Stimulated activated CD4-positive, alpha-beta T cell treated with anti-CD3 and anti-CD28 coated beads, Interleukin-4, amount 100 ng/mL, for 48 hours (primary cell): Measurements from ENCODE around the gene THRAP3.

Experiments
- DNase-seq, 2 donors: peaks; one replicate each; pipeline ENCODE4 v3.0.0-alpha.2; 2020; ENCODE audit warnings: low read depth in 2 of 2

THRAP3 gene

DNA sequence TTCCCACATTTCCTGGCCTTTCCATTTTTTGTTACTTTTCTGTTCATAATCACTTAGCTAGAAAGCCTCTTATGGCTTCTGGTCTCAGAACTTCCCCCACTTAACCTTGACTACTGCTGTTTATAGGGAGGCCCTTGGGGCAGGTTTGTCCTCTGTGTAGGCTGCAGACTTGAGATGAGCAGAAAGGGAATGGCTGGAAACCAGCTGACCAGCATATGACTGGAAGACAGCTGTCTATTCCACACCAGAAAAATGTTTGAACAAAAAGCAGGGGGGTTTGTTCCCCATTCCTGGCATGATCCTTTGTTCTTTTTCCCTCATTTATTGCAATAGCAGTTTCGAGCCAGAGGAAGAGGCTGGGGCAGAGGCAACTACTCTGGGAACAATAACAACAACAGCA is 77.0 kb downstream of the THRAP3 start:
- DNase-seq: no peak

DNA sequence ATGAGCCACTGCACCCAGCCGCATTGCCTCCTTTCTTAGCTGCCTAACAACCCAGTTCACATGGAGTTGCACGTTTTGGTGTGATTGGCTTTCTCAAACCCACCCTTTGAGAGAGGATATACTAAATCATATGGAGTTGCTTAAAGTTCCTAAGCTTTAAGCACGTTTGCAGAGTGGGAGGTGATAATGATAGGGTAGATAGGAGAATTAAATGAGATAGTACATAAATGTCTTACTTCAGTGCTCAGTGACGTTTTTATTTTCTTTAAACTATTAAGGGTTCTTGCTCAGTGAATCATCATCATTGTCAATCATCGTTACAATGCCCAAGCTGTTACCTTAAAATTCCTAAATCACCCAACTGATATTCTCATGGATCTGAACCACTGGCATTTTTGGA is 79.0 kb downstream of the THRAP3 start:
- DNase-seq: no peak

DNA sequence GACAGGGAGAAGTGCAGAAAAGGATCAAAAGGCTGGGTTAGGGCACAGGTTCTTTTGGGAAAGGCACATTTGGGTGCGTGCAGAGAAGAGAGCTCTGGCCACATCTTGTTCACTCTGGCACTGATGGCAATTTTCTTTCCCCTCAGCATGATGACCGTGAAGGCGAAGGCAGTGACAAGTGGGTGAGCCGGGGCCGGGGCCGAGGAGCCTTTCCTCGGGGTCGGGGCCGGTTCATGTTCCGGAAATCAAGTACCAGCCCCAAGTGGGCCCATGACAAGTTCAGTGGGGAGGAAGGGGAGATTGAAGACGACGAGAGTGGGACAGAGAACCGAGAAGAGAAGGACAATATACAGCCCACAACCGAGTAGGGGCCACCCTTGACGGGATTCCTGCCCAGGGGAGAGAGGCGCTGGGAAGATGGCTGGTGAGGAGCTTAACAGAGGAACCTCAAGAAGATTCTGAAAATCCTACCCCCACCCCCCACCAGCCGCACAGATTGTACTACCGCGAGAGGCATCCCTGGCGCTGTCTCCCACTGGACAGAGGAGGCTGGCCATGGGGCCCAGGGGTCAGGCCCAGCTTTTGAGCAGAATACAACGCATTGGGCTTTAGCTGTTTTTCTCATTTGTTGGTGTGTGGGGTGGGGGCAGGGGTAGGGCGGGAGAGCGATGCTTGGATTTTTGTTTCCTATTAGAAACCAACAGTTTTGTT is 79.6 kb downstream of the THRAP3 start:
- no peak for DNase-seq

DNA sequence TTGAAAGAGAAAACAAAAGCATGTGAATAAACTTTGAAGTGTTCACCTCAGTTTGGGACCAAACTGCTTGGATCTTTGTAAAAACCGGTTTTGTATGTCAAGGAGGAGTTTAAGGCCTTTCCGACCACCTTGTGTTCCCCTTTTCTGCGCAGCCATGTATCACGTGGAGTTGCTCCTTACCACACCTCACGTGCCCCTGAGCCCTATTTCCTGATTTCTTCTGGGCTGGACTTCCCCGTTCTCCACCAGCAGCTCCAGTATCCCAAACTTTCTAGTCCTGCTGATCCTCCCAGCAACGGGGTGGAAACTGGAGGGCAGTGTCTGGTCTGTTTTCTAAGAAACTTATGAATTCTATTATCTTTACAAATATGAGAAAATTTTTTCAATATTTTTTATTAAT is 80.3 kb downstream of the THRAP3 start:
- no peak for DNase-seq

DNA sequence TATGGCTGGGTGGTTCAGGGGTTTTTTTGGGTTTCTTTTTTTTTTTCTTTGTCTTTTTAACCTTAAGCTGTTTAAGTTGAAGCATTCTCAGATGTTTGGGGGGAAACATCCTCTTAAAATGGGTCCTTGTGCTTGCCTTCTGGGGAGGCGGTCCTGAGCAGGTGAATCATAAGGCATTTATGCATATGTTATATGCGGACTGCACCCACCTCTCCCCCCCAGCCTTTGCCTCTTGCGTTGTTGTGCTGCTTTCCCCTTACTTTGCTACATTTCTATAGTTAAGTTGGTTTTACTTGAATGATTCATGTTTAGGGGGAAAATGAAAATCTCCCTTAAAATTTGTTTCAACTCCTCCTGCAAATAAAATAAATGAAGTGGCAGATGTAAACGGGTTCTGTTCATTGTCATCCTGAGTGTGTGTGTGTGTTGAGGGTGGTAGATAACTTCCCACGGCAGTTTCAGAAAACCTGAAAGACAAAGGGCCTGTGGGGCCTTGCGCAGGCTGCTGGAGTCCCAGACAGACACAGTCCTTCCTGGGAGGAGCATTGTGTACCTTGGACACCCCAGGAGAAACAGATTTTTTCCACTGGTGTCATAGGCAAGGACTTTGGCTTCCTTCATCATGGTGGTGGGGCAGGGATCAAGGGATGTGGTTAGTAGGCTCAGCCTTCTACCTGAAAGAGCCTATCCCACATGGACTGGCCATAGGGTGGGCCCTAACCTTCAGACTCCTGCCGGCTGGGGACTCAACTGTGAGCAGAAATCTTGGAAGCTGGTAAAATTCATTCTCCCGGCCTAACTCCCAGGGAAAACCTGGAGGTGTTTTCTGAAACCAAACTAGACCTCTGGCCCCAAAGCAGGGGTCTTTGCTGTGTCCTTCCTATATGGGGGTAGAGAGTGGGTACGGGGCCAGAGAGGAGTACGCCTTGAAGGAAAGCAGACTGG is 81.0 kb downstream of the THRAP3 start:
- no peak for DNase-seq

DNA sequence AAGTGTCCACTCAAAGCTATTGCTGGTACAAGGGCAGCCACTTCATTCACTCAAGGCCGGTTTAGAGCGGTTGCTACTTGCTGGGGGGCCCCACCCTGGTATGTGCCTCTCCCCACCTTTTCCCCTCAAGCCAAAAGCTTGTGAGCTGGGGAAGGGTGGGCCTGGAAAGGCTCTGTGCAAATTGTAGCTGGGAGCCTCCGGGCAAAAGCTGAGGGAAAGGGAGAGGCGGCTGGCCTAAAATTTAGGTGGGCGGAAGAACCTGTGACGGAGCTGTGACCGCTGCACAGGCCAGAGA is 81.6 kb downstream of the THRAP3 start:
- no peak for DNase-seq

DNA sequence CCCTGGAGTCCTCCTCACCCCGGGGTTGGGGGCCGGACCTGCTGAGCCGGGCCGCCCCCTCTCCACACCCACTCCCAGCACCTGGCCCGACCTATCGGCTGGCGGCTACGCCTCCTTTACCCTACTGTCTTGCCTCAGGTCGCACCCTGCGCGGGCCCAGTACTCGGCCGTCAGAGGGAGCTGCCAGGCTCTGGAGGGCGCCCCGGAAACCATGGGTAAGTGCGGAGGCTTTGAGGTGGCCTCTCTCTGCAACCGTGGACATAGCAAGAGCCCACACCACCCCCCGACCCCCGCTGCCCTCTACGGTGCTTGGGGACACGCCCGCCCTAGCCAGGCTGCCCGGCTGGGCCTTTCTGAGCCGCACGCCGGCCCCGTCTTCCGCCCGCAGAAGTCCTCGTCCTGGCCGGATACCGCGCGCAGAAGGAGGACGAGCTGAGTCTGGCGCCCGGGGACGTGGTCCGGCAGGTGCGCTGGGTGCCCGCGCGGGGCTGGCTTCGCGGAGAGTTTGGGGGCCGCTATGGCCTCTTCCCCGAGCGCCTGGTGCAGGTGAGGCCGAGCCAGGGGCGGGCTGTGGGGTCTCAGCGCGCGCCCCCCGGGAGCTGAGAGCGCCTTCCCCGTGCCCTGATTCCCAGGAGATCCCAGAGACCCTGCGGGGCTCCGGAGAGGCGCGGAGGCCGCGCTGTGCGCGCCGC is 82.1 kb downstream of the THRAP3 start, which contains the start of gene SH3D21:
Gene SH3D21, plus strand, starts transcription at position 159 of the 692 bp plus-strand sequence. Its CDS starts 53 bp downstream, at position 212.
- no peak for DNase-seq

DNA sequence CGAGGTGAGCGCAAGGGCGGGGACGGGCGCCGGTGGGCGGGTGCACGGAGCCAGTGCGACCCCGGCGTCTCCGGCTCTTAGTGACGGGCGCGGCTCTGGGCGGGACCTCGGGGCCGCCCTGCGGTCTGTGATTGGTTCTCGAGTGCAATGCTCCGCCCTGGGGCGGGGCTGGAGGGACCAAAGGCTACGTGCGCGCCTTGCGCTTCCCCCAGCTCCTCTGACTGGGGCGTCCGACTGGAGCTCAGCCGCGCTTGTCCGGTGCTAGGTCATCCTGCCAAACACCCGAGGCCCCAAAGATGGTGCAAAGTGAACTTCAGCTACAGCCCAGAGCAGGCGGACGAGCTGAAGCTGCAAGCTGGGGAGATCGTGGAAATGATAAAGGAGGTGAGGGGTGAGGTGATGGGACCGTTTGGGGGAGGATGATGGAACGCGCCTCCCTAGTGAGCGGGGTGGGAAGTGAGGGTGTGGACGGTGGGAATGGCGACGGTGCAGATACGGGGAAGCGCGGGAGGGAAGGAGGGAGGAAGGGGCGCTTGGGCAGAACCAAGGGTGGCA is 82.7 kb downstream of the THRAP3 start:
- DNase-seq: peak; percentile 86 to 91

DNA sequence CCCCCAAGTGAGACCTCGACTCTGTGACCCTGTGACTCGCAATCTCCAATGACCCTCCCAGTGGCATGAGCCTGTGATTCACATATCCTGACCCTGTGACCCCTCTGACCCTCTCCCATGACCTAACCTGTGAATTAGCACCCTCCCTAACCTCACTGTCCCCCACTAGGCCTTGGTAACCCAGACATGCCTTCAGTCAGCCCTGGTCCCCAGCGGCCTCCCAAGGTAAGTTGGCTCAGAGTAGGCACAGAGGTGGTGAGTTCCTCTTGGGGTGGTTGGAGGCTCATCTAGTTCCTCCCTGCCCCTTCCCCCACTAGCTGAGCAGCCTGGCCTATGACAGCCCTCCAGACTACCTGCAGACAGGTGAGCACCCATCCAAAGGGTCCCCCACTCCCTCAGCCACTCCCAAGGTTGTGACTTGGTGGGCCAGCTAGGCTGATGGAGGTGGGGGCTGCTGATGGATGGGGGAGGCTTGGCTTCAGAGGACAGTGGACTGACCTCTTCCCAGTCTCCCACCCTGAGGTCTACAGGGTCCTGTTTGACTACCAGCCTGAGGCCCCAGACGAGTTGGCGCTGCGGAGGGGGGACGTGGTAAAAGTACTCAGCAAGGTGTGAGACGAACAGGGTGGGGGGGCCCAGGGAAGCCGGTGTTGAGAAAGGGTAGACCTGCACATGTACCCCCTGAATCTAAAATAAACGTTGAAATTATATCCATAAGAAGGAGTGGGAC is 83.5 kb downstream of the THRAP3 start:
- DNase-seq: no peak

DNA sequence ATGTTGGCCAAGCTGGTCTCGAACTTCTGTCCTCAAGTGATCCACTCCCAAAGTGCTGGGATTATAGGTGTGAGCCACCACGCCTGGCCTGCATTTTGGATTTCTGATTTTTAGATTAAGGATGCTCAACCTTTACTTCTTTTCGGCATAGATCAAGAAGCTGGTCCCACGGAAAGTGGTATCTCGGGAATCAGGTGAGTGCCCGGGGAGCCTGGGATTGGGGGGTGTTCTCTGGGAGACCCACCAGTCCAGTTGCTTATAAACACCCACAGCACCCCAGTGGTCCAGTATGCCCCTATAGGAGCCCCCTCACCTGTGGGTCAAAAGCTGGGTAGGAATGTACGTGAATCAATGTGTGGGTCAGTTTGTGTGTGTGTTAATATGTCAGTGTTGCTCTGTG is 85.2 kb downstream of the THRAP3 start:
- no peak for DNase-seq

DNA sequence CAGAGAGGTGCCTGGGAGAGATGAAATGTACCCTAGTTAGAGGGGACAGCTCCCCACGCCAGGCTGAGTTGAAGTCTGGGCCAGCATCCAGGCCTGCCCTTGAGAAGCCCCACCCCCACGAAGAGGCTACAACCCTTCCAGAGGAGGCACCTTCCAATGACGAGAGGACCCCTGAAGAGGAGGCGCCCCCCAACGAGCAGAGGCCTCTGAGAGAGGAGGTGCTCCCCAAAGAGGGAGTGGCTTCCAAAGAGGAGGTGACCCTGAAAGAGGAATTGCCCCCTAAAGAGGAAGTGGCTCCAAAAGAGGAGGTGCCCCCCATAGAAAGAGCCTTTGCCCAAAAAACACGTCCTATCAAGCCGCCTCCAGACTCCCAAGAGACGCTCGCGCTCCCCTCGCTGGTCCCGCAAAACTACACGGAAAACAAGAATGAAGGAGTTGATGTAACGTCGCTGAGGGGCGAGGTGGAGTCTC is 96.1 kb downstream of the THRAP3 start:
- no peak for DNase-seq

DNA sequence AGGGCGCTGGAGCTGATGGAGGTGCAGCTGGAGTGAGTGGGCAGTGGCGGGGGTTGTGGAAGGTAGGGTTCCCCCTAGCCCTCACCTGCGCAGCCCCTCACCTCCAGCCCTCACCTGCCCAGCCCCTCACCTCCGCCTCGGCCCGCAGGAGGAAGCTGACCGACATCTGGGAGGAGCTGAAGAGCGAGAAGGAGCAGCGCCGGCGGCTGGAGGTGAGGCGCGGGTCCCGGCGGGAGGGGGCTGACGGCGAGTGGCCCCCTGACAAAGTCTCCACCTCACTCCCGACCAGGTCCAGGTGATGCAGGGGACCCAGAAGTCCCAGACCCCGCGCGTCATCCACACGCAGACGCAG is 96.5 kb downstream of the THRAP3 start:
- no peak for DNase-seq

DNA sequence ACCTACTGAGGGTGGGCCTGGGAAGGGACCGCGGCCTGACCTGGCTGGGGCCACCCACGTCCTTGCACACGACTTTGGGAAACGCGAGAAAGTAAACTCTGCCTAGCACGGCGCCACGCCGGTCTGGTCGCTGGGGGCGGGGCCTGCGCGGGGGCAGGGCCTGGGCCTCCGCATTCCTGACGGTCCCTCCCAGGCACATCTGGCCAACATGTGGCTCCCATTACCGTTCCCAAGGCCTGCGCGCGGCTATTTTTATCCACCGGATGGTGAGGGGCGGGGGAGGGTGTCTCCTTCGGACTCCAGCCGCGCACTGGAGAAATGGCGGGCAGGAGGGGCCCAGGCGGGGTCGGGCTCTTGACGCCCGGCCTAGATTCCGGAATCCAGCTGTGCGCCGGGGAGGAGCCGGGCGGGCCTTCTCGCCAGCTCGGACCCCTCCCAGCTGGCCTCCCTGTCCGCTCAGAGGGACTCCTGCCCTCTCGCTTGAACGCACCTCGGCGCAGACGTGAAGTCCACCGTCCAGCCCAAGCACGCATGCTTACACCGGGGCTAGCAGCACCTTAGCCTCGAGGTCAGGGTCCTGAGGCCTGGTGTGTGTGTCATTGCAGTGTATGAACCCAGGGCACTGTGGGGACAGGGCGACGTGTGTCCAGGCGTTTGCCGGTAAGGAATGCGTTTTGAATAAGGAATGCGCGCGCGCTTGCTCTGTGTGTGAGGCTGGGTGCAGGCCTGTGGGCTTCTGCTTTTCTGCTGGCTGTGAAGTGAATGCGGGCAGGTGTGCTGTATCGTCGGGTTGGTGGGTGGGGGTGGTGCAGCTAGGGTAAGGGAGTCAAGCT is 97.1 kb downstream of the THRAP3 start:
- DNase-seq: no peak

DNA sequence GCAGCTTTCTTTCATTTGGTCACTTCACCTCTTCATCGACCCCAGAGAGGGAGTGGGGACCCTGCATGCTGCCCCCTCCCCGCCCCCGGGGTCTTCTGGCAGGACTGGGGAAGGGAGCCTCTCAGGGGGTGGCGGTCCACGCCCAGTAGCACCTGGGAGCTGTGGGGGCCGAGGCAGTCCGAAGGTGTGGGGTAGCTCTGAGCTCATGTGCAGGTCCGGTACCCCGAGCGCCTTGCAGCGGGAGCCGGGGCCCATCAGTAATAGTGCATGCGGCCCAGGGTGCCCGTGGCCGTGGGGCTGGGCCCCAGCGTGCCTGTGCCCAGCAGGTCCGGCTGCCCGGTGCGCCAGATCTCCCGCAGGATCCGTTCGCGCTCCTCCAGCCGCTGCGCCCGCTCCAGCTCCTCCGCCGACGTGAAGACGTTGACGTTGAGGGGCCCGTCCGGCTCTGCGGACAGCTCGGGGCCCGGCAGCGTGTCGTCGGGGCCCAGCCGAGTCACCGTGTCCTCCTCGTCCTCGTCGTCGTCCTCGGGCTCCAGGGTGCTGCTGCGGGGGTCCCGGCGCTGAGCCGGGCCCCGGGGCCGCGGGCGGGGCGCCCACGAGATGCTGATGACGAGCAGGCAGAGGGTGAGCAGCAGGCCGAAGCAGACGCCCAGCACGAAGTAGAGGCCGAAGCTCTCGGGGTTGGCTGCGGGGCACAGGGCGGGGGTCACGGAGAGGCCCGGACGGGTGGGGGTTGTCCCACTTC is 98.0 kb downstream of the THRAP3 start:
- no peak for DNase-seq

DNA sequence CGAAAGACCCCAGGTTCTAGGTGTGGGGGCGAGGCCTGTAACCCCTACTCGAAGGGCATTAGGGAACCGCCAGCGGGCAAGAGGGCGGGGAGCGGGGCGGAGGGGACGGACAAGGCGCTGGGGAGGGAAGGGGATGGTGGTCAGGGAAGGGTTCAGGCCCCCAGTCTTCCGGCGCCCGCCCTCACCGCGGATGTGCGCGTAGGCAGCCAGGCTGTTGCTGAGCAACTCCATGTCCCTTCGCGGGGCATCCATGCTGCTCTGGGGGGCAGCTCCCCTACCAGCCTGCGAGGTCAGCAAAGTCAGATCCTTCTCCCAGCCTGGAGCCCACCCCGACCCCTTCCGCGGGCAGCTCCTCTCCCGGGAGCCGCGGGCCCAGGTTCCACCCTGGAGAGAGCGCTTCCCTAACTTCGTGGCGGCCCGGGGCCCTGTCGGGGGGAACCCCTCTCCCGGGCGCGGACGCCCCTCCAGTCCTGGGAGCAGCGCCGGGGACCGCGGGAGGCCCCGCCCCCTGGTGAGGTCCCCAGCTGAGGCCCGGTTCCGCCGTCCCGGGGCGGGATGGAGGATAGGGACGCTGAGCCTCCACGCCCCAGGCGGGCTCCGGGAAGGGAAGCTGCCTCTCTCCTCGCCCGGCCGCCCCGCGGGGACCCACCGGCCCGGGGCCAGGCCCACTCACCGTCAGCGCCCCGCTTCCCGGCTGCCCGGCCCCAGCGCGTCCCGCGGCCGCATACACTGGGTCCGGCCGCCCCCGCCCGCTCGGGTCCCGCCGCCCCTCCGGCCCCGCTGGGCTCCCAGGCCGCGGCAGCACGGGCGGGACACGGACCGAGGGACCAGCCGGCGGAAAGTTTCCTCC is 98.8 kb downstream of the THRAP3 start:
- DNase-seq: no peak

DNA sequence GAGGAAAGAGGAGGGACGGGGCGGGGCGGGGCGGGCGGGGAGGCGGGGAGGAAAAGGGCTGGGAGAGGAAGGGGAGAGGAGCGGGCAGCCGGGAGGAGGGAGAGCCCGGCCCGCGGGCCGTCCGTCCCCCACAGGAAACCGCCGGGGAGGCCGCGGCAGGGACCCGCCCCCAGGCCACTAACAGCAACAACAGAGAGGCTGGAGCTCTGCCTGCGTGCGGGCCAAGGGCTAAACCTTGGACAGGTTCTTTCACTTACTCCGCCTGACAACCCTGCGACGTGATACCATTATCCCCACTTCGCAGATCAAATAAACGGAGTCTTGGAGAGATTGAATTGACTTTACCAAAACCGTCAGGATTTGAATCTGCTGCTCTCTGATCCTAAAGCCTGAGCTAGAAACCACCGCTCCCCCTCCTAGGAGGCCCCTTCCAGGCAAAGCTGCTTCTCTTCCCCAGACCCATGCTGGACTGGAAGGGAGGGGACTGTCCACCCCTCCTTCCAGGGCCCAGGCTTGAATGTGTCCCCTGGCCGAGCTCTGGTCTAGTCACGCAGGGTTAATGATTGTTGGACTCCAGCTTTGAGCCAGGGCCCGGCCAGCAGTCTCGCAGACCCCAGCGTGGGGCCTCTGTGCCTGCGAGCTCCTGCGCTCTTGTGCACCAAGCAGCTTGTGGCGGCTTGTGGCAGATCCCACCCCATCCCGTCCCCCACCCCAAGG is 99.6 kb downstream of the THRAP3 start, which contains the start of gene EVA1B:
Gene EVA1B, minus strand, starts transcription at position 10 of the 717 bp plus-strand sequence. CDS start 608 bp downstream, outside the sequence.
- DNase-seq: no peak

DNA sequence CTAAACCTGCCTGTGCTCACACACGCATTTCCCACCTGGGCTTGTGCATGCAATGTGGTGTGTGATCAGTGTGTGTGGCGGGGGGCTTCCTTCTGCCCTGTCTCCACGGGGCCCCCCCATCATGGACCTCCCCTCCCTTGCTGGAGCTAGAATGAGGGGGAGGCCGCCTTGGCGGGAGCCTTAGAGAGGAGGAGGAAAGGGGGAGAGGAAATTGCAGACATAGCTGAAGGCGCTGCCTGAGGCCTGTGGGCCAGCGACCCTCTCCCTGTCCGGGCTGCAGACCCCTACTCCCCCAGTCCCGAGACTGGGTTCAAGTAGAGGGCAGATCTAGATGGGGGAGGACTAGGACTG is 100.1 kb downstream of the THRAP3 start:
- DNase-seq: no peak

DNA sequence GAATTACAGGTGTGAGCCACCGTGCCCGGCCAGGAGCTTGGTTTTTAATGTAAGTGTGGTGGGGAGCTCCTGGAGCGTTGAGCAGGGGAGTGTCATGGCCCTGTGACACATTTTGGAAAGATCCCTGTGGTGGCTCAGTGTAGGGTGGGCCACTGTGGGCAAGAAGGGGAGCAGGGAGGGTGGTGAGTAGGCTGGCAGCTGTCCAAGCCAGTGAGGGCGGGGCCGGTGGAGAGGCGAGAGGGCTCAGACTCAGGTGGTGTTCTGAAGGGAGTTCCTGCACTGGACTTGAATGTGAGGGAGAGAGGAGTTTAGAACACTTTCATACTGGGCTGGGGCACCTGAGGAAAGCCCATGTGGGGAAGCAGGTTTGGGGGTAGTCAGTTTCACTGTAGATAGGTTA is 102.3 kb downstream of the THRAP3 start:
- DNase-seq: no peak
